HUES64 (cell line): ENCODE results near the gene FBRSL1.

Experiments
- H3K27ac ChIP-seq: 2 replicates; pipeline ENCODE4 v1.7.0; 2013; ENCODE audit warnings: low read depth, low read length, inconsistent platforms
- H3K27me3 ChIP-seq: 2 replicates; pipeline ENCODE4 v1.6.1; 2013; ENCODE audit warnings: mild to moderate bottlenecking, low read length; ENCODE audit not compliant: insufficient read depth
- H3K36me3 ChIP-seq: 2 replicates; pipeline ENCODE4 v1.6.1; 2013; ENCODE audit warnings: mild to moderate bottlenecking, low read length; ENCODE audit not compliant: insufficient read depth
- H3K4me1 ChIP-seq: 2 replicates; pipeline ENCODE4 v1.6.1; 2013; ENCODE audit warnings: mild to moderate bottlenecking, low read length, moderate library complexity; ENCODE audit not compliant: insufficient read depth
- H3K4me3 ChIP-seq: 2 replicates; pipeline ENCODE4 v1.5.1; 2013; ENCODE audit warnings: mild to moderate bottlenecking, low read length, moderate library complexity
- H3K9ac ChIP-seq: 2 replicates; pipeline ENCODE4 v1.6.1; 2013; ENCODE audit warnings: mild to moderate bottlenecking, low read depth, low read length
- H3K9me3 ChIP-seq: 2 replicates; pipeline ENCODE4 v1.6.1; 2013; ENCODE audit warnings: low read depth, low read length; ENCODE audit not compliant: insufficient read depth
- WGBS: fragments of 150-250, 120-280 bp; methylation state at CpG from one replicate; pipeline ENCODE4 v1.1.7; 2013; ENCODE audit warnings: missing lambda C conversion rate; 5-methylcytosine and 5-hydroxymethylcytosine counted together

FBRSL1 gene

GRCh38 chr12:132447731-132448462 is 42.1 kb upstream of the FBRSL1 start:
- Histone ChIP-seq H3K9ac (no peak overlapping the region), H3K4me3 (no peak overlapping the region), H3K9me3 (peaks cover 35% of the 10 kb centered on the region), H3K36me3 (no peaks in the 10 kb centered on the region), H3K4me1 (no peaks in the 10 kb centered on the region), H3K27ac (no peak overlapping the region), H3K27me3 (peaks cover 34% of the 10 kb centered on the region)
- WGBS = 84% methylated on average over 23 of the region's 23 CpGs

GRCh38 chr12:132448463-132448820 is 41.5 kb upstream of the FBRSL1 start:
- no peak overlapping the region for H3K9ac ChIP-seq
- peaks cover 39% of the 10 kb centered on the region for H3K27me3 ChIP-seq
- no peaks in the 10 kb centered on the region for H3K4me1 ChIP-seq
- no peak overlapping the region for H3K27ac ChIP-seq
- WGBS = 87% methylated on average over 10 of the region's 10 CpGs
- peaks cover 35% of the 10 kb centered on the region for H3K9me3 ChIP-seq
- no peak overlapping the region for H3K4me3 ChIP-seq
- H3K36me3 ChIP-seq = no peaks in the 10 kb centered on the region

- no peaks in the 10 kb centered on the region for H3K4me1 ChIP-seq
- no peak overlapping the region for H3K4me3 ChIP-seq
- H3K9ac ChIP-seq = no peak overlapping the region
- peaks cover 37% of the 10 kb centered on the region for H3K27me3 ChIP-seq
- WGBS = 91% methylated on average over 22 of the region's 22 CpGs
- H3K27ac ChIP-seq = no peak overlapping the region
- no peaks in the 10 kb centered on the region for H3K36me3 ChIP-seq
- peaks cover 33% of the 10 kb centered on the region for H3K9me3 ChIP-seq
Measured at GRCh38 chr12:132449565-132450417, 40.2 kb upstream of the FBRSL1 start.

GRCh38 chr12:132450418-132451171 is 39.4 kb upstream of the FBRSL1 start:
- Histone ChIP-seq H3K4me3 (no peak overlapping the region), H3K27ac (no peak overlapping the region), H3K36me3 (no peaks in the 10 kb centered on the region), H3K4me1 (no peaks in the 10 kb centered on the region), H3K27me3 (peaks cover 39% of the 10 kb centered on the region), H3K9me3 (peaks cover 41% of the 10 kb centered on the region), H3K9ac (no peak overlapping the region)
- WGBS = 88% methylated on average over 22 of the region's 22 CpGs

GRCh38 chr12:132451172-132451835 is 38.6 kb upstream of the FBRSL1 start:
- H3K4me1 ChIP-seq = no peaks in the 10 kb centered on the region
- H3K27me3 ChIP-seq = peaks cover 39% of the 10 kb centered on the region
- 85% methylated on average over 35 of the region's 35 CpGs for WGBS
- no peak overlapping the region for H3K27ac ChIP-seq
- H3K9me3 ChIP-seq = peaks cover 42% of the 10 kb centered on the region
- no peak overlapping the region for H3K4me3 ChIP-seq
- H3K9ac ChIP-seq = no peak overlapping the region
- no peaks in the 10 kb centered on the region for H3K36me3 ChIP-seq

- Histone ChIP-seq H3K36me3 (no peaks in the 10 kb centered on the region), H3K27ac (no peak overlapping the region), H3K4me1 (no peaks in the 10 kb centered on the region), H3K27me3 (peaks cover 44% of the 10 kb centered on the region), H3K9me3 (peaks cover 43% of the 10 kb centered on the region), H3K9ac (no peak overlapping the region), H3K4me3 (no peak overlapping the region)
- 90% methylated on average over 10 of the region's 10 CpGs for WGBS
Measured at GRCh38 chr12:132451836-132452195, 38.1 kb upstream of the FBRSL1 start.

GRCh38 chr12:132452596-132453350 is 37.2 kb upstream of the FBRSL1 start:
- Histone ChIP-seq H3K27me3 (peaks cover 45% of the 10 kb centered on the region), H3K27ac (no peak overlapping the region), H3K4me3 (no peak overlapping the region), H3K4me1 (no peaks in the 10 kb centered on the region), H3K9ac (no peak overlapping the region), H3K36me3 (no peaks in the 10 kb centered on the region), H3K9me3 (peaks cover 38% of the 10 kb centered on the region)
- WGBS = 80% methylated on average over 21 of the region's 21 CpGs

- Histone ChIP-seq H3K27ac (no peak overlapping the region), H3K4me3 (no peak overlapping the region), H3K36me3 (no peaks in the 10 kb centered on the region), H3K9ac (no peak overlapping the region), H3K4me1 (no peaks in the 10 kb centered on the region), H3K9me3 (peaks cover 37% of the 10 kb centered on the region), H3K27me3 (peaks cover 41% of the 10 kb centered on the region)
- WGBS = 89% methylated on average over 28 of the region's 28 CpGs
Measured at GRCh38 chr12:132453361-132454192, 36.4 kb upstream of the FBRSL1 start.

- H3K4me3 ChIP-seq = no peak overlapping the region
- peaks cover 48% of the 10 kb centered on the region for H3K27me3 ChIP-seq
- H3K9ac ChIP-seq = no peak overlapping the region
- 89% methylated on average over 13 of the region's 13 CpGs for WGBS
- no peak overlapping the region for H3K27ac ChIP-seq
- H3K36me3 ChIP-seq = no peaks in the 10 kb centered on the region
- peaks cover 38% of the 10 kb centered on the region for H3K9me3 ChIP-seq
- no peaks in the 10 kb centered on the region for H3K4me1 ChIP-seq
Measured at GRCh38 chr12:132454193-132454932, 35.6 kb upstream of the FBRSL1 start.
